ENCODE measurements around the gene PDE3A.

GRCh38 chr12:20631711-20632110 is 263.4 kb downstream of the PDE3A start:
- TF ChIP-seq CTCF (IDR thresholded peaks at IDR 0.05) = no peak
- TF ChIP-seq EP300 (IDR thresholded peaks at IDR 0.05; ENCODE audit: low read depth) = no peak
- no peak for TF ChIP-seq POLR2AphosphoS5 (IDR thresholded peaks at IDR 0.05)

Measured in transverse colon (tissue), 4 donors.